ENCODE measurements around the gene PNKP. TPM values are rescaled to one million over a fixed set of nuclear protein-coding genes. Genes with fewer than 3 reads are reported as not detected.

Gene PNKP
- total RNA-seq, 1 donor from 2014 or later, result 57.6 TPM

- DNase-seq (ENCODE audit: low spot score), result no peak
Measured at GRCh38 chr19:49860336-49861102, 6.9 kb downstream of the PNKP start.

DNA sequence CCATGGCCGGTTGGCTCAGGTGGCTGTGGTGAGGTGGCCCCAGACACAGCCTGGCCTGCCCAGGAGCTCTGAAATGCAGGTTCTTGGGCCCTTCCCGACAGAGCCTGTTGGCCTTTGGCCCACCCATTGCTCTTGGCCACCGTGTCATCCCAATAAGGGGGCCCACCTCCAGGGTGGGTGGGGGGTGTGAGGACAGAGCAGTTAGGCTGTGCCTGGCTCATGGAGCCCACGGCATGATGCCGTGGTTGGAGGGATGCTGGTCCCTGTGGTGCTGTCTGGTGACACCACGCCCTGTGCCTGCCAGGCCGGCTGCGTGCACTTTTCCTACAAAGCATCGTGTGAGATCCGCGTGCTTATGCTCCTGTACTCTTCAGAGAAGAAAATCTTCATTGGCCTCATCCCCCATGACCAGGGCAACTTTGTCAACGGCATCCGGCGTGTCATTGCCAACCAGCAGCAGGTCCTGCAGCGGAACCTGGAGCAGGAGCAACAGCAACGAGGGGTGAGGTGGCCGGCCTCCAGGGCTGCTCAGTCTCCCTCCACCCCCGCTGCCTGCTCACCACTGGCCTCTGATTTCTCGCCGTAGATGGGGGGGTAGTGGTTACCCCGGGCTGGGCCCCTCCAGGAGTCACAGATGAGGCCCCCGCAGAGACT lies 7.6 kb downstream of the PNKP start:
- DNase-seq (ENCODE audit: low spot score), result no peak

DNA sequence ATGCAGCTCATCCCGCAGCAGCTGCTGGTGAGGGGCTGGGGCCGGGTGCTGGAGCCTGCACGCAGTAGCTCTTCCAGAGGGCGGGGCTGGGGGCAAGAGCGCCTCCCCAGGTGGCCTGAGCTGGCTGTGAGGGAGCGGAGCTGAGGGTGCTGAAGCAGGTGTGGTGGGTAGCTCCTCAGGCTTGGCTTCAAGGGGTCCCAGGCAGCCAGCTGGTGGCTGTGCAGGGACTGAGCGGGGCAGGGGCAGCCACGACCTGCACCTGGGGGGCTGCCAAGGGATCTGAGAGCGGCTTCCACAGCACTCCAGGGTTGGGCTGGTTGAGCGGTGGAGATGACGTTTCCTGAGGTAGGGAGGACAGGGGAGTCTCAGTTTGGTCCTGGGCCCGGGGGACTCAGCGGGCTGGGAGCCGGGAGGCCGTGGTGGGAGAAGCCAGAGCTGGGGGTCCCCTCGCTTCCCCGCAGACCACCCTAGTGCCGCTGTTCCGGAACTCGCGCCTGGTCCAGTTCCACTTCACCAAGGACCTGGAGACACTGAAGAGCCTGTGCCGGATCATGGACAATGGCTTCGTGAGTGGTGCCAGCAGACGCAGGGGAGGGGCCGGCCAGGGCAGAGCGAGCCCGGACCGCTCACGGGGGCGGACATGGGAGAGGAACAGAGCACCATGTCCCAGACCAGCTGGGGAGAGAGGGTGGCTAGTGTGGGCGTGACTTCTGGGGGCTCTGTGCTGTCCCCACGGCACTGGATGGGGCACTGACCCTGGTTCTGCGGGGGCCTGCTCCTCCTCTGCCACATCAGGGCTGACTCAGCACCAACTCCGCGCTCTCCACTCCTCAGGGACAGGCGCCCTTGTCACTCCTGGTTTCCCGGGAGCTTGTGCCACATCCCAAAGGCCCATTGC lies 9.0 kb downstream of the PNKP start:
- no peak for DNase-seq (ENCODE audit: low spot score)

DNA sequence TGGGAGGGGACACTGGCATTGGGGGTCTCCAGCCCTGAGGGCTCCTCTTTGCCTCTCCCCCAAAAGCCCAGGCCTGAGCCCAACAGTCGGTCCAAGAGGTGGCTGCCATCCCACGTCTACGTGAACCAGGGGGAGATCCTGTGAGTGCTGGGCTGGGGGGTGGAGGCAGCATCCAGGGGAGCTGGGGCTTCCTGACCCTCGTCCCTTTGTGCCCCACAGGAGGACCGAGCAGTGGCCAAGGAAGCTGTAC lies 9.6 kb downstream of the PNKP start:
- DNase-seq (ENCODE audit: low spot score), result no peak

DNA sequence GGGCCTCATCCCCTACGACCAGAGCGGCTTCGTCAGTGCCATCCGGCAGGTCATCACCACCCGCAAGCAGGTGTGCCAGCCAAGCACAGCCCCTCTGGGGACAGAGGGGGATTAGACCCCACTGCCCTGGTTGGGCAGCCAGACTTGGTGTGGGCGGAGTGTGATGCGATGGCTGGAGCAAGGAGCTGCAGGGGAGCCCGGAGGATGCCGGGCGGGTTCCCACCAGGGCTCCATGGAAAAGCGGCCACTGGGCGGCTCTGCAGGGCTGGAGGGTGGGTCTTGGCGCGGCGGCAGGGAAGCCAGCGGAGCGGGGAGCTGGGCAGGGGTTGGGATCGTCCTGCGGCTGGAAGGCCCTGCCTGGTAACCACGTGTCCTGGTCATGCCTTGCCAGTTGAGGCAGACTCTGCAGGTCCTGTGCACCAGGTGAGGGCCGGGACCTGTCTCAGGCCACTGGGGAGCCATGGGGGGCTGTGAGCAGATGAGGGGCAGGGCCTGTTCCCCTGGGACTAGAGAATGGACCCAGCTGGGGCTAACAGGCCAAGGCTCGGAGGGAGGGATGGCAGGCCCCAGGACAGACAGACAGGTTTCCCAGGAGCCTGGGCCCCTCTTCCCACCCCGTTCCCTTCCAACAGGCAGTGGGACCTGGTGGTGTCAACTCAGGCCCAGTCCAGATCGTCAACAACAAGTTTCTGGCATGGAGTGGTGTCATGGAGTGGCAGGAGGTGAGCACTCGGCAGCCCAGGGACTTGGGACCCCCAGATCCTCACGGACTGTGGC lies 10.1 kb downstream of the PNKP start:
- no peak for DNase-seq (ENCODE audit: low spot score)

DNA sequence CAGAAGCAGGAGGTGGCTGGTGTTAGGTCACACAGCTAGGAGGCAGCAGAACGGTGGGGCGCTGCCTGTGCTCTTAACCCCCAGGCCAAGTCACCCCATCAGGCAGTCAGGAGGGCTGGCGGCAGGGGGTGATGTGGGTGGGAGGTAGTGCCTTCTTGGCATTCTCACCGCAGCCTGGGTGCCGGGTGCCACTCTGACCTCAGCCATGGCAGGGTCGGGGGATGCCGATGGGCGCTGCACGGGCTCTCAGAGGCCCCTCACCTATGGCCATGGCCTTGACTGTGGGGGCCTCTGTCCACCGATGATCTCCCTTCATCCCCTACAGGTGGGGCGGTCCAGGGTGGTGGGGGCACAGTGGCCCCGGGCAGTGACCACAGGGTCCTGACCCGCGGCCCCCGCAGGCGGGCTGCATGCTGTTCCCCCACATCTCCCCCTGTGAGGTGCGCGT lies 10.8 kb downstream of the PNKP start:
- DNase-seq (ENCODE audit: low spot score), result no peak

DNA sequence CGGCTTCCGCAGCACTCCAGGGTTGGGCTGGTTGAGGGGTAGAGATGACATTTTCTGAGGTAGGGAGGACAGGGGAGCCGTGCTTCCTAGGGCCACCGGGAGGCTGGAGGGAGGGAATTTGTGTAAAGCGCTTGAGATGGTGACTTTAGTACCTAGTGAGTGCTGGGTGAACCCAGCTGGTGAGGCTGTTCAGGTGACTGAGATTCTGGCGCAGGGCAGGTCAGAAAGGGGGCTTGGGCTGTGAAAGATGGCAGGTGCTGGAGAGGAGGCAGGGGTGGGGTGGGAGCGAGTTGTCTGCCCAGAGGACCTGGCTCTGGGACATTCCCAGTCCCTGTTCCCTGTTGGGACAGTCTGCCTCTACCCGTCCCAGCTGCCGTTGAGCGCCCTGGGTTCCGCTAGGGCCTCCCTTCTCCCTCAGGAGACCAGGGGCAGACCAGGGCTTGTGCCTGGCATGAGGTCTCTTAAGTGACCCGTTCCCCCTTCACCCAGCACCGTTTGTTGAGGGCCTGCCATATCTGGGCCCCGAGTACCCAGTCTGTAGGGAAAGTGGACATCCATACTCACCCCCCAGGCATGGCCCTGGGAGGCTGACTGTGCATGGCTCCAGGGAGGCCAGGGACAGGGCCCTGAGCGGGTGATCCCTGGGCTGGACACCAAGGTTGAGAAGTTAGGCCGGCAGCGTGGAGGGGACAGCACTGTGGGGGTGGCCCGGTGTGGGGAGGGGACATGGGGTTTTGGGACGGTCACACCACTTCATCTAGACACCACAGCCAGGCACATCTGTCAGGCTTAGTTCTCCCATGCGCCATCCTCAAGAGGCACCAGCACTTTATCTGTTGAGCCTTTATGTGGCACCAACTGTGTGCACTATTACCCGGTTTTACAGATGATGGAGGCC lies 11.5 kb downstream of the PNKP start:
- no peak for DNase-seq (ENCODE audit: low spot score)

GRCh38 chr19:49855277-49855675 lies 12.1 kb downstream of the PNKP start:
- DNase-seq (ENCODE audit: low spot score), result no peak

- DNase-seq (ENCODE audit: low spot score), result no peak
Measured at GRCh38 chr19:49854378-49855263, 12.8 kb downstream of the PNKP start.

DNA sequence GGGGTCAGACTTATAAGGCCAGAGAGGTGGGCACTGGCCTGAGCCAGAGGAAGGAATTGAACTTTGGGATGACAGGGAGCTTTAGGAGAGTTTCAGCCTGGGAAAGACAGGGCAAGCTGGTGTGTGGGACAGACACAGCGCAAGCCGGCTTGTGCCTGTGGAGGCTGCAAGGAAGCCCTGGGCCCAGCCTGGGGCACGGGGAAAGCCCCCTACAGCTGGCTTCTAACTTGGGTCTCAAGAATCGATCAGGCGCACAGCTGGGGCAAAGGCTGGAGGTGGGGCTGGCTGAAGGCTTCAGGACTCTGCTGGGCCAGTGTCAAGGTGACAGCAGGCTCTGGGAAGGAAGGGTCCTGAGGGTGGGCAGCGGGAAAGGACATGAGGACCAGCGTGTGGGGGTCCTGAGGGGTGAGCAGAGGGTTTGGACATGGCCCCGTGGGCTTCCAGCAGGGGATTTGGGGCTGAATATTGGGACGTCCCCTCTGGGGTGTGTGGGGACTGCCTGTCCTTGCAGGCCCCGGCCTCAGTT lies 13.5 kb downstream of the PNKP start:
- DNase-seq (ENCODE audit: low spot score), result no peak

DNA sequence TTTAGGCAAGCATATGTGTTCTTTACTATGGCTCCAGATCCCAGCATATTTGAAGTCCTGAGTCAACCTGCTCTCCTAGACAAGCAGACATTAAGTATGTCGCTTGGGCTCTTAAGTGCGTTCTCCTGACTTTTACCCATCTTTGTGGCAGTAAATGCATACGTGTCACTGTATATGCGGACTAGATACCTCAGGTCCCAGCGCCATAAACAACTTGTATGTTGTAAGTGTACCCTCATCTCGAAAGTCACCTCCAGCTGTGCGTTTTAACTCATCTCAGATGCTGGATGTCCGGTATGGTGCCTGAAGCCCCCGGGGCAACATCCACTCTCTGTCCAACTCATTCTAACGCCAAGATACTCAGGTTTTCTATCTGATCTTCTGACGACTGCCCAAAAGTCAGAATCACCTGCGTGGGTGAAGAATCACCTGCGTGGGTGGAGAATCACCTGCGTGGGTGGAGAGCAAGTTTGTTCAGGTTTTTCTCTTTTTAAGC lies 14.7 kb downstream of the PNKP start:
- DNase-seq (ENCODE audit: low spot score), result no peak

DNA sequence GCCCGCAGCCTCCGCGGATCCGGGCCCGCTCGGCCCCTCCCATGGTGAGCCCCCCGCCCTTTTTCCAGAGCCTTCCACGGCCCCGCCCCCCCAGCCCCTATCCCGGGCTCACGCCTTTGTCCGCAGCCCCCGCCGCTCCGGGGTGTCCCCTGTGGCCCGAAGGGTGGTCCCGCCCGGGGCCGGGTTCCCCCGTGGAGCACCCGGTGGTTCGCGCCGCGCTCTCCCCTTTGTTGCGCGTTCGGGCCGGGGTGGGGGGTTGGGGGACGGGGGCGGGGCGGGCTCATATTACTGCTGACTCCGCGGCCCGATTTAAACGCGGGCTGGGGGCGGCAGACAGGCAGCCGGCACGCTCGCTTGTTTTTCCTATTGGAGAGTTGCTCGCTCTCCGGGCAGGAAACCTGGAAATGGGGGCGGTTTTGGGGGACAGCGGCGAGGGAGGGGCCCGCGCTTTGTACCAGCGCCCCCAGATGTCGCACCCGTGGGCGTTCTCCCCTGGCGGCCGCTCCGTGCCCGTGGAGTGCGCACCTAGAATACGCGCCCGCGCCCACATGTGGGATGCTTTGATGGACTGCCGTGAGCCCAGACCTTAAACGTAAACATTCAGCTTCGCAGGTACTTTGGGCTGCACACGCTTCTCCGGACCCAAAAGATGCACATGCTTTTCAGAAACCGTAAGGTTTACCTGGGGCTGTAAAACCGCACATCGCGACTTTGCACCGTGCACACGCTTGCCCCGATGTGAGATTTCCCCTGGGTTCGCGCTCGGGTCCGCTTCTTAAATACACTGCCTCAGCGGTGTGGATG lies 15.7 kb downstream of the PNKP start:
- no peak for DNase-seq (ENCODE audit: low spot score)

DNA sequence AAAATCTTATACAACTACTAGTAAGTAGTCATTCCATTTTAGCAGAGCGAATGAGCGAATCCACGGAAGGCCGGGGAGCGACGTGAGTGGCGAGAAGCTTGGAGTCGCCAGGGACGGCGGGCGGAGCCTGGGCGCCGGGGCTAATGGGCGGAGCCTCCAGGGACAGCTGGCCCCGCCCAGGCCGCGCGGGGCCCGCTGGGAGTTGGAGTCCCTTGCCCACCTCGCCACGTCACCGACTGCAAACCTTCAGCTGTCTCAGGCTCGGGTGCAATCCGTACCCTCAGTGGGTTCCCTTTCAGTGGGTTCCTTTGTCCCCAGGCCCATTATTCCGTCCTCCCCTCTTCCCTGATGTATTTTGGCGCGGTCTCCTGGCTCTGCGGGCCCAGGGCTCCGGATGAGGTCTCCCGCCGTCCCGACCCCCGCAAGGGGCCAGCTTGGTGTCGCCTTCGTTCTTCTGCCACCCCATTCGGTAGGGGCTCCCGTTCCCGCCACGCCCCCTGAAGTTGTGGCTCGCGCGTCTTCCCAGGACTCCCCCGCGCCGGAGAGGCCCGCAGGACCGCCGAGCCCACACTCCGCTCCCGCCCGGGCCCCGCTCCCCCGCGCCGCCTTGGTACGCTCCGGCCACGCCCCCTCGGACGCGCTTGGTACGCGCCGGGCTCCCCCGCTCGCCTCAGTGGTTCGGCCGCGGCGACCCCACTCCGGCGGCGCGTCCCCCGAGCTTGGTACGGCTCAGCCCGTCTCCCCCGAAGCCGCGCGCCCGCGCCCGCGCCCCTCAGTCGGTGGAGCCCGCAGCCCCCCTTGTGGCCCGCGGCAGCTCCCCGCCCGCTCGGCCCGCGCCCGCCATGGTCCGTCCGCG lies 16.7 kb downstream of the PNKP start, which contains the start of gene PTOV1:
Gene PTOV1 (plus strand): TSS at position 673 of the 856 bp plus-strand sequence.
- DNase-seq (ENCODE audit: low spot score), result peak; percentile 97

- no peak for DNase-seq (ENCODE audit: low spot score)
Measured at GRCh38 chr19:49850221-49850486, 17.2 kb downstream of the PNKP start.

- no peak for DNase-seq (ENCODE audit: low spot score)
Measured at GRCh38 chr19:49849433-49850220, 17.7 kb downstream of the PNKP start.

DNA sequence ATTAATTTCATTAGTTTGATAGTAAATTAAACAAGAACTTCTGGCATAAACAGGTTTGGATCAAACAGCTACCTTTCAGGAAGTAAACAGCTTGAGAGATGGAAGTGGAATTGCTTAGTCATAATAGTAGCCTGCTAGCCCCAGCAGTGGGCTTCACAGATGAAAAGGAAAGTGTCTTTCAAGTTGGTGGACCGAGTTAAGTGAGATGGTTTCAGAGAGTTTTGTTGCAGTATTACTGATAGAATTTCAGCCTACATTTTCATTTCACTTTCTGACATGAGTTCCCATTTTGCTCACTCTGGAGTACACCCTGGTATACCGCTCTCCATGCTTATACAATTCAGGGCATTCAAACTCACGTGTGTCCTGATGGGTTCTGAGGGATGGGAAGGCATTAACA lies 18.4 kb downstream of the PNKP start:
- no peak for DNase-seq (ENCODE audit: low spot score)

Measured in mesenteric fat pad (tissue), 1 donor.